ENCODE measurements around the gene ACTRT2. TPM values are rescaled to one million over a fixed set of nuclear protein-coding genes. Genes with fewer than 3 reads are reported as not detected.

Gene ACTRT2
- total and polyA plus RNA-seq, 10 of the 15 experiments (the other 5 are each of a cell fraction or from before 2014, with no cell fraction given): not detected

- no peak for FAIRE-seq
- Histone ChIP-seq H4K20me1 (ENCODE audit: control insufficient read depth, insufficient read depth) (no peaks in the 10 kb centered on the region), H3K27me3 (replicated peaks in 1 of 2; ENCODE audit: control insufficient read depth in 2 of 2, insufficient read depth in 2 of 2, low read length in 1 of 2) (no peaks in the 10 kb centered on the region), H2AFZ (ENCODE audit: control insufficient read depth, low read depth, low read length) (no peak overlapping the region), H3K4me1 (ENCODE audit: control insufficient read depth, insufficient read depth, low read length) (no peaks in the 10 kb centered on the region), H3K36me3 (ENCODE audit: control insufficient read depth in 2 of 2, insufficient read depth in 2 of 2, low read length in 1 of 2) (no peaks in the 10 kb centered on the region), H3K4me3 (no peak overlapping the region), H3K4me2 (ENCODE audit: control insufficient read depth, insufficient read depth) (no peak overlapping the region), H3K27ac (ENCODE audit: control insufficient read depth, insufficient read depth) (no peak overlapping the region), H3K9me3 (replicated peaks; ENCODE audit: control insufficient read depth, insufficient read depth, low read length) (no peaks in the 10 kb centered on the region), H3K9ac (ENCODE audit: control insufficient read depth, insufficient read depth, low read length) (no peak overlapping the region), H3K79me2 (ENCODE audit: control insufficient read depth, insufficient read depth, low read length) (no peaks in the 10 kb centered on the region)
- intact Hi-C loops (cut with micrococcal nuclease; ENCODE audit: unreplicated experiment): no loop called here
- BruUV-seq (replicated peaks): no TSS peak
- no peak for ATAC-seq
- in situ Hi-C loops (cut with MboI): no loop called here
- ChIA-PET CTCF (no interaction called here), SMC1A (ENCODE audit: uncharacterized antibody, unreplicated experiment) (no interaction called here), RAD21 (ENCODE audit: unreplicated experiment) (no interaction called here), POLR2A (no interaction called here)
- TF ChIP-seq NFYA (IDR thresholded peaks at IDR 0.05; ENCODE audit: borderline replicate concordance, low read depth, low read length): no peak
- TF ChIP-seq BRCA1 (IDR thresholded peaks at IDR 0.05; ENCODE audit: low read depth, low read length): no peak
- TF ChIP-seq SPI1 (IDR thresholded peaks at IDR 0.05; ENCODE audit: borderline replicate concordance, insufficient read depth, low read depth, low read length): no peak
- no peak for TF ChIP-seq NFYB (IDR thresholded peaks at IDR 0.05; ENCODE audit: insufficient read depth, low read depth, low read length)
- TF ChIP-seq NR2C1 (IDR thresholded peaks at IDR 0.05): no peak
- TF ChIP-seq ASH2L (IDR thresholded peaks at IDR 0.05; ENCODE audit: borderline replicate concordance, low read depth): no peak
- TF ChIP-seq ATF7 (IDR thresholded peaks at IDR 0.05; ENCODE audit: low read depth): no peak
- TF ChIP-seq ZNF207 (IDR thresholded peaks at IDR 0.05; ENCODE audit: borderline replicate concordance): no peak
- no peak for TF ChIP-seq POLR2A (IDR thresholded peaks at IDR 0.05; ENCODE audit: low read depth, low read length)
- no peak for TF ChIP-seq SMC3 (IDR thresholded peaks at IDR 0.05; ENCODE audit: borderline replicate concordance, low read length)
- TF ChIP-seq CHD2 (IDR thresholded peaks at IDR 0.05; ENCODE audit: borderline replicate concordance, low read depth, low read length): no peak
- no peak for TF ChIP-seq ELK1 (IDR thresholded peaks at IDR 0.05; ENCODE audit: low read depth, low read length)
- TF ChIP-seq CEBPB (IDR thresholded peaks at IDR 0.05; ENCODE audit: borderline replicate concordance in 1 of 2, low read depth in 2 of 2, low read length in 2 of 2): no peak
- TF ChIP-seq ZNF687 (IDR thresholded peaks at IDR 0.05): no peak
- no peak for TF ChIP-seq GATAD2B (conservative IDR thresholded peaks at IDR 0.05; ENCODE audit: low read depth)
- TF ChIP-seq RELA (IDR thresholded peaks at IDR 0.05; ENCODE audit: borderline replicate concordance, partially characterized antibody): no peak
- no peak for TF ChIP-seq NRF1 (conservative IDR thresholded peaks at IDR 0.05; ENCODE audit: low read depth, low read length)
- TF ChIP-seq TCF7 (IDR thresholded peaks at IDR 0.05; ENCODE audit: borderline replicate concordance): no peak
- DNase-seq (ENCODE audit: low read depth, low spot score): no peak
- WGBS (ENCODE audit: insufficient coverage, insufficient replicate concordance, low lambda C conversion rate, missing lambda C conversion rate): 34% methylated on average over 7 of the region's 7 CpGs
Measured at GRCh38 chr1:2981388-2981787, 39.9 kb upstream of the ACTRT2 start.

Measured in GM12878 (cell line).